ENCODE data around the gene SIL1.

GRCh38 chr5:139079991-139080610 lies 118.1 kb downstream of the SIL1 start:
- no peak for TF ChIP-seq CTCF (IDR thresholded peaks at IDR 0.05)
- no peak for TF ChIP-seq POLR2A (IDR thresholded peaks at IDR 0.05)
- no peak for TF ChIP-seq POLR2AphosphoS5 (IDR thresholded peaks at IDR 0.05)

Measured in gastroesophageal sphincter (tissue), 3 donors.